PC-9 (cell line): ENCODE data around the gene ZBTB18. TPM values are rescaled to one million over a fixed set of nuclear protein-coding genes. Genes with fewer than 3 reads are reported as not detected.

Experiments used
- BruUV-seq: library from RNA; stranded (reverse); fragments of 400-500 nt; replicated peaks from 2 replicates; lab custom pipeline; 2021; lab: Mats Ljungman, UMichigan
- CTCF ChIA-PET: fragments of 300-600 bp; sonication (Branson Sonifier 250); formaldehyde crosslinking; loops from one replicate; lab custom pipeline; 2022; ENCODE audit warnings: antibody characterized with exemption; lab: Charles Lee
- POLR2A ChIA-PET: fragments of 300-600 bp; sonication (Branson Sonifier 250); formaldehyde crosslinking; loops from one replicate; lab custom pipeline; 2022; ENCODE audit warnings: antibody characterized with exemption; ENCODE audit not compliant: unreplicated experiment; lab: Charles Lee
- DNase-seq, 2 experiments: peaks; one replicate each; pipeline versions ENCODE4 v3.0.0 to v3.0.0-alpha.2; 2015 to 2022; ENCODE audit warnings: mixed read lengths in 1 of 2
- H2AFZ ChIP-seq: fragments of 200-600 bp; sonication (generic); 2 replicates; pipeline ENCODE4 v1.8.1; 2017; ENCODE audit warnings: antibody characterized with exemption
- H3F3A ChIP-seq: fragments of 200-600 bp; sonication (generic); 2 replicates; pipeline ENCODE4 v1.8.1; 2017; ENCODE audit warnings: antibody characterized with exemption, mild to moderate bottlenecking, low read depth; ENCODE audit not compliant: insufficient read depth
- H3K27ac ChIP-seq: fragments of 200-600 bp; sonication (generic); 2 replicates; pipeline ENCODE4 v1.6.1; 2016; ENCODE audit warnings: mixed run types
- H3K27me3 ChIP-seq: fragments of 200-600 bp; sonication (generic); 2 replicates; pipeline ENCODE4 v1.6.1; 2016; ENCODE audit warnings: low read depth, mixed run types; ENCODE audit not compliant: insufficient read depth
- H3K36me3 ChIP-seq: fragments of 200-600 bp; sonication (generic); 2 replicates; pipeline ENCODE4 v1.6.1; 2016; ENCODE audit warnings: low read depth, mixed run types
- H3K4me1 ChIP-seq: fragments of 200-600 bp; sonication (generic); replicated peaks from 2 replicates; pipeline ENCODE4 v1.6.1; 2016; ENCODE audit warnings: mixed run types; ENCODE audit not compliant: insufficient read depth
- H3K4me2 ChIP-seq: fragments of 200-600 bp; sonication (generic); 2 replicates; pipeline ENCODE4 v1.6.1; 2017; ENCODE audit warnings: mixed run types
- H3K4me3 ChIP-seq: fragments of 200-600 bp; sonication (generic); 2 replicates; pipeline ENCODE4 v1.6.1; 2016; ENCODE audit warnings: mixed run types
- H3K79me2 ChIP-seq: fragments of 200-600 bp; sonication (generic); 2 replicates; pipeline ENCODE4 v1.6.1; 2017; ENCODE audit warnings: low read depth, mixed run types
- H3K9me2 ChIP-seq: fragments of 200-600 bp; sonication (generic); 2 replicates; pipeline ENCODE4 v1.8.1; 2017; ENCODE audit warnings: mild to moderate bottlenecking; ENCODE audit not compliant: insufficient read depth
- H3K9me3 ChIP-seq: fragments of 200-600 bp; sonication (generic); 2 replicates; pipeline ENCODE4 v1.8.1; 2016; ENCODE audit warnings: low read depth; ENCODE audit not compliant: insufficient read depth
- H4K20me1 ChIP-seq: fragments of 200-600 bp; sonication (generic); 2 replicates; pipeline ENCODE4 v1.8.1; 2017; ENCODE audit not compliant: insufficient read depth
- EZH2 ChIP-seq: fragments of 200-600 bp; sonication (generic); IDR thresholded peaks from 2 replicates; pipeline ENCODE4 v1.8.0; 2017; ENCODE audit warnings: antibody characterized with exemption, low read depth
- intact Hi-C: fragments of 100-400 bp; cut with micrococcal nuclease; formaldehyde crosslinking; loops from one replicate; pipeline ENCODE4 v1.10.0; 2022; ENCODE audit not compliant: unreplicated experiment
- total RNA-seq: library from RNA; stranded (reverse); gene quantifications from 2 replicates; pipeline ENCODE4 v1.2.3, GENCODE V29; 2021
- TF ChIP-seq, protein P1 (sequence below): fragments of 200-600 bp; sonication (generic); conservative IDR thresholded peaks from 2 replicates; pipeline ENCODE4 v1.6.1; 2017; ENCODE audit warnings: mixed run types, antibody characterized with exemption, mild to moderate bottlenecking, moderate library complexity

The ZBTB18 gene
- total RNA-seq, 1 experiment from 2014 or later, result 20.7 TPM

DNA sequence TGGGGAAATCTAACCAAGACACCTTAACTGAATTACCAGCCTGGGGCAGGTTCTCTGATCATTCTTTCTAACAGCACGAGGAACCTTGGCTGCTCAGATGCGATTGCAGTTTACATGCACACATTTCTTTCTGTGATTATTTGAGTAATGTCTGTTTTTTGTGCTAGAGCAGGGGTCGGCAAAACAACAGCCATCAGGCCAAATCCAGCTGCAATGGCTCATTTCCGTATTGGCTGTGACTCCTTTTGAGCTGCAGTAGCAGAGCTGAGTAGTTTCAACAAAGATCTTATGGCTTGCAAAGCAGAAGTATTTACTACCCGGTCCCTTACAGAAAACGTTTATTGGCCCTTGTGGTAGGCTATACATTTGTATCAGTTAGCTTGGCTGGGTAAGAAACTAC is 37.1 kb downstream of the ZBTB18 start:
- no peak for DNase-seq
- no TSS peak for BruUV-seq
- H3F3A ChIP-seq, result no peaks in the 10 kb centered on the region

DNA sequence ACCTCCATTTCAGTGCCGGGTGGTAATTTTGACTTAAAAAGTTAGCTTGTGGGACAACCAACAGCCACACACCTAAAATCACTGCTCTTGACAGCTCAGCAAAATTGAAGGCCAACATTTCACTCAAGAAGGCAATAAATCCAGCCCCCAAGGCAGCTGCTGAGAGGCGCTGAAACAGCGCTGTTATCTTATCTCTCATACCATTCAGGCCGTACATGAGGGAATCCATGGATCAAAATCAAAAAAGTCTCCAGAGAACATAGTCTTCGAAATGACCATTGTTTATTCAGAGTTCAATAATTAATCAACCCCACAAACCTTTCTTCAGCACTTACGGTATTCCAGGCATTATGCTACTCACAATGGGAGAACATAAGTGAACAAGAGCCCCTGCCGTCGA is 38.5 kb downstream of the ZBTB18 start:
- POLR2A ChIA-PET, result interaction anchor here (0.6 to 0.7 kb wide), 2 partner anchors 100 to 912 kb away, joined by 4 to 12 read pairs; no protein-coding TSS in a partner anchor
- CTCF ChIA-PET, result interaction anchor here (0.5 kb wide), 2 partner anchors 712 to 808 kb away, joined by 4 read pairs; no protein-coding TSS in a partner anchor
- intact Hi-C loops, result no loop called here

More for the DNA sequence above, 37.1 kb downstream of the ZBTB18 start:
- no peaks in the 10 kb centered on the region for H4K20me1 ChIP-seq
- ChIA-PET CTCF (no interaction called here), POLR2A (no interaction called here)
- no peak for TF ChIP-seq EZH2
- TF ChIP-seq, protein P1, sequence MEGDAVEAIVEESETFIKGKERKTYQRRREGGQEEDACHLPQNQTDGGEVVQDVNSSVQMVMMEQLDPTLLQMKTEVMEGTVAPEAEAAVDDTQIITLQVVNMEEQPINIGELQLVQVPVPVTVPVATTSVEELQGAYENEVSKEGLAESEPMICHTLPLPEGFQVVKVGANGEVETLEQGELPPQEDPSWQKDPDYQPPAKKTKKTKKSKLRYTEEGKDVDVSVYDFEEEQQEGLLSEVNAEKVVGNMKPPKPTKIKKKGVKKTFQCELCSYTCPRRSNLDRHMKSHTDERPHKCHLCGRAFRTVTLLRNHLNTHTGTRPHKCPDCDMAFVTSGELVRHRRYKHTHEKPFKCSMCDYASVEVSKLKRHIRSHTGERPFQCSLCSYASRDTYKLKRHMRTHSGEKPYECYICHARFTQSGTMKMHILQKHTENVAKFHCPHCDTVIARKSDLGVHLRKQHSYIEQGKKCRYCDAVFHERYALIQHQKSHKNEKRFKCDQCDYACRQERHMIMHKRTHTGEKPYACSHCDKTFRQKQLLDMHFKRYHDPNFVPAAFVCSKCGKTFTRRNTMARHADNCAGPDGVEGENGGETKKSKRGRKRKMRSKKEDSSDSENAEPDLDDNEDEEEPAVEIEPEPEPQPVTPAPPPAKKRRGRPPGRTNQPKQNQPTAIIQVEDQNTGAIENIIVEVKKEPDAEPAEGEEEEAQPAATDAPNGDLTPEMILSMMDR, result no peak
- no peak overlapping the region for H3K27ac ChIP-seq
- H3K9me3 ChIP-seq, result no peaks in the 10 kb centered on the region
- H3K4me3 ChIP-seq, result no peak overlapping the region
- no peaks in the 10 kb centered on the region; the same call in 1 of the 2 replicates for H3K9me2 ChIP-seq
- no peaks in the 10 kb centered on the region for H3K36me3 ChIP-seq
- H3K27me3 ChIP-seq, result no peaks in the 10 kb centered on the region
- H3K4me2 ChIP-seq, result no peak overlapping the region
- no peaks in the 10 kb centered on the region for H3K79me2 ChIP-seq
- H2AFZ ChIP-seq, result no peak overlapping the region
- intact Hi-C loops, result no loop called here
- H3K4me1 ChIP-seq, result no peaks in the 10 kb centered on the region

DNA sequence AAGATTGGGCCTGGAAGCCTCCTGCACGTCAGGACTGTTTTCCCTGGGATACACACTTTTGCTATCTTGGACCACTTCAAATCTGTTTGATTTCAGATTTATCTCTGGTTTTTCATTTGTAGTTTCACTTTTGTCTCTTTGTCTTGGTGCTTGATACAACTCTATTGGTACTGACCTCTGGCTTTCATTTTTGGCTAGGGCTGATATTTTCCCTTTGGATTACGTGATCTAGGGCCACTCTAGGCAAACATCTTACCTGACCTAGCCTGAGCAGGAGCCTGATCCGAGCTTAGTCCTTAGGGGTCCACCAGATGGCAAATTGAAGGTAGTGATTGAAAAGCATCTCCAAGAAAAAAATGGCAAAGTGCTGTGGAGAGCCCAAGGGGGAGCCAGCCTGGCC is 39.6 kb downstream of the ZBTB18 start:
- CTCF ChIA-PET, result no interaction called here

More for the DNA sequence above, 38.5 kb downstream of the ZBTB18 start:
- H3K27me3 ChIP-seq, result no peaks in the 10 kb centered on the region
- no peak overlapping the region for H3K4me3 ChIP-seq
- no peak for TF ChIP-seq EZH2
- TF ChIP-seq, protein P1, result no peak
- no peaks in the 10 kb centered on the region for H3K4me1 ChIP-seq
- H2AFZ ChIP-seq, result no peak overlapping the region
- H3K36me3 ChIP-seq, result no peaks in the 10 kb centered on the region
- no peak for DNase-seq
- no peaks in the 10 kb centered on the region for H3K9me3 ChIP-seq
- H3K9me2 ChIP-seq, result no peaks in the 10 kb centered on the region; the same call in 1 of the 2 replicates
- no peak overlapping the region for H3K27ac ChIP-seq
- H3F3A ChIP-seq, result no peaks in the 10 kb centered on the region
- no peaks in the 10 kb centered on the region for H3K79me2 ChIP-seq
- BruUV-seq, result no TSS peak
- no peaks in the 10 kb centered on the region for H4K20me1 ChIP-seq
- H3K4me2 ChIP-seq, result no peak overlapping the region

More for the DNA sequence above, 39.6 kb downstream of the ZBTB18 start:
- H4K20me1 ChIP-seq, result no peaks in the 10 kb centered on the region
- no peak for DNase-seq
- no peaks in the 10 kb centered on the region for H3K36me3 ChIP-seq
- H3F3A ChIP-seq, result no peaks in the 10 kb centered on the region
- H3K27me3 ChIP-seq, result no peaks in the 10 kb centered on the region
- no peak overlapping the region for H3K27ac ChIP-seq
- intact Hi-C loops, result no loop called here
- no peak overlapping the region for H2AFZ ChIP-seq
- BruUV-seq, result no TSS peak
- no peaks in the 10 kb centered on the region for H3K9me3 ChIP-seq
- TF ChIP-seq, protein P1, result no peak
- no peak for TF ChIP-seq EZH2
- H3K9me2 ChIP-seq, result no peaks in the 10 kb centered on the region; the same call in 1 of the 2 replicates
- H3K4me1 ChIP-seq, result no peaks in the 10 kb centered on the region
- no peak overlapping the region for H3K4me3 ChIP-seq
- H3K79me2 ChIP-seq, result no peaks in the 10 kb centered on the region
- H3K4me2 ChIP-seq, result no peak overlapping the region
- POLR2A ChIA-PET, result no interaction called here
